ENCODE data around the gene UGT3A1. TPM values are rescaled to one million over a fixed set of nuclear protein-coding genes. Genes with fewer than 3 reads are reported as not detected.

UGT3A1 gene
- polyA plus RNA-seq, 1 donor = 142 TPM

DNA sequence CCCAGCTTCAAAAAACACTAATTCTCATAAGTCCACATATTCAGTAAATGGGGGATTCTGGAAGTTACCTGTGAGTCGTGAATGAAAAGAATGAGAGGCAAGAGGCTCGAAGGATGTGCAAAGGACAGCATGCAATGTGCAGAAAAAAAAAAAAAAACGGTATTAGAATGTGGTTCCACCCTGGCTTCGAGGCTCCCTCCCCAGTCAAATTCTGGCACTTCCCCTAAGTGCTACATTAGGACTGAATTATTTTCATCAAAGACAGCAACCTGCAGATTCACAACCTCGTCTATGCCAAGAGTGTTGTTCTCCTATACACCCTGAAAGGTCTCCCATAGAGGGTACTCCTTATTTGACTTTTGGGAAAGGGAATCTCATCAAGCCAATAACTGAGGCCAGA is 69.3 kb downstream of the UGT3A1 start:
- Histone ChIP-seq H3K27ac (ENCODE audit: low read length) (no peak overlapping the region), H3K36me3 (ENCODE audit: control insufficient read depth, insufficient read depth, low read length) (no peaks in the 10 kb centered on the region), H3K4me3 (ENCODE audit: low read length) (no peak overlapping the region), H3K27me3 (ENCODE audit: control insufficient read depth, insufficient read depth, low read length) (peaks cover 29% of the 10 kb centered on the region), H3K4me1 (ENCODE audit: control insufficient read depth, insufficient read depth, low read length) (peaks cover 3% of the 10 kb centered on the region), H3K9me3 (ENCODE audit: control insufficient read depth, low read depth, low read length) (no peaks in the 10 kb centered on the region)
- no peak for DNase-seq
- no CpG with 5 or more reads among the region's 5 CpGs for WGBS (ENCODE audit: insufficient coverage, low lambda C conversion rate)

DNA sequence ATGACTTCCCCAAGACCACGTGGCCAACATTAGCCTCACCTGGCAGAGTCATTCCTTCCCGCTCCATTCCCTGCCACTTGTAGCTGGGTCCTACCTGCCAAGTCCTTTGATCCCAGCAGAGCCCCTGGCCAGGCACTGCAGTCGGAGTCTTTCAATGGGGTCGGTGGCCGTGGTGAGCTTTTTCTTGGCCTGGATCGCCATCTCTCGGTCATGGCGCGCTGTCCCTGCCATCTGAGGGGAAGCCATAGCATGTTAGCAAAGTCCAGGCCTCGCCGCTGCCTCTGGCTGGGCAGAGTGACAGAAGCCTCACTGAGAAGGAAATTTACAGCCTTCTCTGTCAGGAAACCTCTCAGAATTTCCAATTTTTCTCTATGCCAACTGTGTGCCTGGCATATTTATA is 70.3 kb downstream of the UGT3A1 start:
- DNase-seq = no peak
- Histone ChIP-seq H3K9me3 (ENCODE audit: control insufficient read depth, low read depth, low read length) (no peaks in the 10 kb centered on the region), H3K4me3 (ENCODE audit: low read length) (no peak overlapping the region), H3K27me3 (ENCODE audit: control insufficient read depth, insufficient read depth, low read length) (peaks cover 23% of the 10 kb centered on the region), H3K27ac (ENCODE audit: low read length) (no peak overlapping the region), H3K36me3 (ENCODE audit: control insufficient read depth, insufficient read depth, low read length) (no peaks in the 10 kb centered on the region), H3K4me1 (ENCODE audit: control insufficient read depth, insufficient read depth, low read length) (peaks cover 3% of the 10 kb centered on the region)
- 70% methylated on average over 2 of the region's 11 CpGs for WGBS (ENCODE audit: insufficient coverage, low lambda C conversion rate)

DNA sequence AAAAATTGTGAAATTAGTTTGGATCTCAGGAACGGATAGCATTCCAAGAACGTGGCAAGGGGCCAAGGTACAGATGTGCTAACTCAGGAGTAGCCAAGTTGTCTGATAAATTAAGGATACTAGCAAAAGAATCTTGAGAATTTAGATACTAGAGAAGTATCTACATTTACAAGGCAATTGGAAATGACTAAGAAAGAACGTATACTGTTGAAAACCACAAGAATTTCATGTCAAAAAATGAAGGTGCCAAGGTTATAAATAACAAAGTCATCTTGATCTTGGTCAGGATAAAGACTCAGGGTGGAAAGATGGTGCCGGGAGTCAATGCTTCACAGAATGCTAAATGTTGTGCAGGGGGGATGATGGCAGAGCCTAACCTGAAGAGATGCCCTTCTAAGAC is 72.0 kb downstream of the UGT3A1 start:
- Histone ChIP-seq H3K4me3 (ENCODE audit: low read length) (no peak overlapping the region), H3K4me1 (ENCODE audit: control insufficient read depth, insufficient read depth, low read length) (no peaks in the 10 kb centered on the region), H3K36me3 (ENCODE audit: control insufficient read depth, insufficient read depth, low read length) (no peaks in the 10 kb centered on the region), H3K27me3 (ENCODE audit: control insufficient read depth, insufficient read depth, low read length) (peaks cover 9% of the 10 kb centered on the region), H3K27ac (ENCODE audit: low read length) (no peak overlapping the region), H3K9me3 (ENCODE audit: control insufficient read depth, low read depth, low read length) (no peaks in the 10 kb centered on the region)
- WGBS (ENCODE audit: insufficient coverage, low lambda C conversion rate) = 93% methylated on average over 3 of the region's 4 CpGs
- no peak for DNase-seq

DNA sequence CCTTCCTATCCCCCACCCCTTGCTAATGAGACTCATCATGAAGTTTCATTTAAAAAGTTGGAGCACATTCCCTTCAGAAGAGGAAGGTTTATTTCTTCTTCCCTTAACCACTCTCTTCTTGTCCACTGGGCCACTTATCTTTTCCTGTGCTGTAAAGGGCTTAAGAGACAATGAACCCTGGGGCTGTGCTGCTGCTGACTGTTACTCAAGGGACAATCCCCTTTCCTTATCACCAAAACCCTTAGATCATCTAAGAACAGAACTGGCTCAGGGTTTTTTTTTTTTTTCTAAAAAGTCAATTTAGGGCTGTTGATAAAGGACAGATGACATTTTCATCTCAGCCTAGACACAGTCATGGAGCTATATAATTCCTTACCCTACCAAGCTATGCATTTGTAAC is 82.4 kb downstream of the UGT3A1 start:
- Histone ChIP-seq H3K9me3 (ENCODE audit: control insufficient read depth, low read depth, low read length) (no peaks in the 10 kb centered on the region), H3K4me3 (ENCODE audit: low read length) (no peak overlapping the region), H3K27me3 (ENCODE audit: control insufficient read depth, insufficient read depth, low read length) (no peaks in the 10 kb centered on the region), H3K36me3 (ENCODE audit: control insufficient read depth, insufficient read depth, low read length) (no peaks in the 10 kb centered on the region), H3K27ac (ENCODE audit: low read length) (no peak overlapping the region), H3K4me1 (ENCODE audit: control insufficient read depth, insufficient read depth, low read length) (no peaks in the 10 kb centered on the region)
- peak in 1 of 2 donors; percentile 33 for DNase-seq

- H3K4me1 ChIP-seq (ENCODE audit: control insufficient read depth, insufficient read depth, low read length) = no peaks in the 10 kb centered on the region
- H3K27me3 ChIP-seq (ENCODE audit: control insufficient read depth, insufficient read depth, low read length) = no peaks in the 10 kb centered on the region
- no peak for DNase-seq
- H3K27ac ChIP-seq (ENCODE audit: low read length) = no peak overlapping the region
- no peak overlapping the region for H3K4me3 ChIP-seq (ENCODE audit: low read length)
- WGBS (ENCODE audit: insufficient coverage, low lambda C conversion rate) = 17% methylated on average over 1 of the region's 1 CpG
- H3K36me3 ChIP-seq (ENCODE audit: control insufficient read depth, insufficient read depth, low read length) = no peaks in the 10 kb centered on the region
- H3K9me3 ChIP-seq (ENCODE audit: control insufficient read depth, low read depth, low read length) = no peaks in the 10 kb centered on the region
Measured at GRCh38 chr5:35908228-35908627, 83.0 kb downstream of the UGT3A1 start.

GRCh38 chr5:35904443-35905132 is 86.6 kb downstream of the UGT3A1 start:
- H3K27me3 ChIP-seq (ENCODE audit: control insufficient read depth, insufficient read depth, low read length) = no peaks in the 10 kb centered on the region
- H3K4me3 ChIP-seq (ENCODE audit: low read length) = no peak overlapping the region
- no peaks in the 10 kb centered on the region for H3K9me3 ChIP-seq (ENCODE audit: control insufficient read depth, low read depth, low read length)
- H3K27ac ChIP-seq (ENCODE audit: low read length) = no peak overlapping the region
- DNase-seq = no peak
- 100% methylated on average over 1 of the region's 11 CpGs for WGBS (ENCODE audit: insufficient coverage, low lambda C conversion rate)
- H3K4me1 ChIP-seq (ENCODE audit: control insufficient read depth, insufficient read depth, low read length) = no peaks in the 10 kb centered on the region
- H3K36me3 ChIP-seq (ENCODE audit: control insufficient read depth, insufficient read depth, low read length) = no peaks in the 10 kb centered on the region

GRCh38 chr5:35903631-35904203 is 87.5 kb downstream of the UGT3A1 start:
- H3K36me3 ChIP-seq (ENCODE audit: control insufficient read depth, insufficient read depth, low read length) = no peaks in the 10 kb centered on the region
- no peaks in the 10 kb centered on the region for H3K4me1 ChIP-seq (ENCODE audit: control insufficient read depth, insufficient read depth, low read length)
- no peaks in the 10 kb centered on the region for H3K27me3 ChIP-seq (ENCODE audit: control insufficient read depth, insufficient read depth, low read length)
- no peak overlapping the region for H3K27ac ChIP-seq (ENCODE audit: low read length)
- no peak for DNase-seq
- WGBS (ENCODE audit: insufficient coverage, low lambda C conversion rate) = 100% methylated on average over 1 of the region's 6 CpGs
- no peaks in the 10 kb centered on the region for H3K9me3 ChIP-seq (ENCODE audit: control insufficient read depth, low read depth, low read length)
- no peak overlapping the region for H3K4me3 ChIP-seq (ENCODE audit: low read length)

GRCh38 chr5:35902046-35902672 is 89.0 kb downstream of the UGT3A1 start:
- Histone ChIP-seq H3K36me3 (ENCODE audit: control insufficient read depth, insufficient read depth, low read length) (no peaks in the 10 kb centered on the region), H3K27me3 (ENCODE audit: control insufficient read depth, insufficient read depth, low read length) (no peaks in the 10 kb centered on the region), H3K27ac (ENCODE audit: low read length) (no peak overlapping the region), H3K4me1 (ENCODE audit: control insufficient read depth, insufficient read depth, low read length) (no peaks in the 10 kb centered on the region), H3K9me3 (ENCODE audit: control insufficient read depth, low read depth, low read length) (no peaks in the 10 kb centered on the region), H3K4me3 (ENCODE audit: low read length) (no peak overlapping the region)
- WGBS (ENCODE audit: insufficient coverage, low lambda C conversion rate) = no CpG with 5 or more reads among the region's 2 CpGs
- peak in 1 of 2 donors; percentile 42 for DNase-seq

Other genes starting within 250 kb of the UGT3A1 start
- 9.9 TPM for gene IL7R, start 134.5 kb downstream of the UGT3A1 start, polyA plus RNA-seq
- gene CAPSL, start 52.8 kb downstream of the UGT3A1 start, polyA plus RNA-seq = 0.25 TPM
- gene UGT3A2, start 75.5 kb upstream of the UGT3A1 start, polyA plus RNA-seq = 1.6 TPM
- 17.8 TPM for gene LMBRD2, start 160.5 kb upstream of the UGT3A1 start, polyA plus RNA-seq
- 52.7 TPM for gene SKP2, start 160.7 kb upstream of the UGT3A1 start, polyA plus RNA-seq